ENCODE data around the gene UBL7. TPM values are rescaled to one million over a fixed set of nuclear protein-coding genes. Genes with fewer than 3 reads are reported as not detected.
A peak's percentile ranks its signal among the peaks of the same experiment; 100 is the strongest.

The UBL7 gene
- total RNA-seq, 1 donor from 2014 or later, result 62.6 TPM

- H3K4me1 Mint-ChIP-seq (ENCODE audit: low read depth, unreplicated experiment), result peaks cover 19% of the 10 kb centered on the region
- DNase-seq, result no peak
- TF ChIP-seq CTCF (IDR thresholded peaks at IDR 0.05; ENCODE audit: partially characterized antibody, unreplicated experiment), result no peak
- no peaks in the 10 kb centered on the region for H3K36me3 Mint-ChIP-seq (ENCODE audit: unreplicated experiment)
- H3K27me3 Mint-ChIP-seq (ENCODE audit: unreplicated experiment), result peaks cover 13% of the 10 kb centered on the region
- no peak overlapping the region for H3K27ac Mint-ChIP-seq (ENCODE audit: unreplicated experiment)
- H3K9me3 Mint-ChIP-seq (ENCODE audit: unreplicated experiment), result peaks cover 3% of the 10 kb centered on the region
- H3K4me3 Mint-ChIP-seq (ENCODE audit: unreplicated experiment), result peak overlapping the region; percentile 84
Observed at GRCh38 chr15:74432968-74433591, 27.9 kb downstream of the UBL7 start.

- DNase-seq, result no peak
- H3K36me3 Mint-ChIP-seq (ENCODE audit: unreplicated experiment), result no peaks in the 10 kb centered on the region
- H3K9me3 Mint-ChIP-seq (ENCODE audit: unreplicated experiment), result peaks cover 3% of the 10 kb centered on the region
- peak overlapping the region; percentile 55 for H3K27ac Mint-ChIP-seq (ENCODE audit: unreplicated experiment)
- TF ChIP-seq CTCF (IDR thresholded peaks at IDR 0.05; ENCODE audit: partially characterized antibody, unreplicated experiment), result no peak
- H3K4me1 Mint-ChIP-seq (ENCODE audit: low read depth, unreplicated experiment), result peaks cover 19% of the 10 kb centered on the region
- peak overlapping the region; percentile 84 for H3K4me3 Mint-ChIP-seq (ENCODE audit: unreplicated experiment)
- peaks cover 13% of the 10 kb centered on the region for H3K27me3 Mint-ChIP-seq (ENCODE audit: unreplicated experiment)
Observed at GRCh38 chr15:74432271-74432967, 28.5 kb downstream of the UBL7 start.

GRCh38 chr15:74431645-74432044, 29.3 kb downstream of the UBL7 start:
- peaks cover 3% of the 10 kb centered on the region for H3K9me3 Mint-ChIP-seq (ENCODE audit: unreplicated experiment)
- DNase-seq, result no peak
- peaks cover 19% of the 10 kb centered on the region for H3K4me1 Mint-ChIP-seq (ENCODE audit: low read depth, unreplicated experiment)
- no peaks in the 10 kb centered on the region for H3K36me3 Mint-ChIP-seq (ENCODE audit: unreplicated experiment)
- peaks cover 13% of the 10 kb centered on the region for H3K27me3 Mint-ChIP-seq (ENCODE audit: unreplicated experiment)
- peak overlapping the region; percentile 84 for H3K4me3 Mint-ChIP-seq (ENCODE audit: unreplicated experiment)
- H3K27ac Mint-ChIP-seq (ENCODE audit: unreplicated experiment), result no peak overlapping the region
- no peak for TF ChIP-seq CTCF (IDR thresholded peaks at IDR 0.05; ENCODE audit: partially characterized antibody, unreplicated experiment)

GRCh38 chr15:74431116-74431515, 29.8 kb downstream of the UBL7 start:
- Mint-ChIP-seq H3K4me1 (ENCODE audit: low read depth, unreplicated experiment) (peaks cover 19% of the 10 kb centered on the region), H3K27me3 (ENCODE audit: unreplicated experiment) (peaks cover 13% of the 10 kb centered on the region), H3K4me3 (ENCODE audit: unreplicated experiment) (peak overlapping the region; percentile 84), H3K9me3 (ENCODE audit: unreplicated experiment) (peaks cover 3% of the 10 kb centered on the region), H3K27ac (ENCODE audit: unreplicated experiment) (no peak overlapping the region), H3K36me3 (ENCODE audit: unreplicated experiment) (no peaks in the 10 kb centered on the region)
- no peak for DNase-seq
- TF ChIP-seq CTCF (IDR thresholded peaks at IDR 0.05; ENCODE audit: partially characterized antibody, unreplicated experiment), result no peak

- peaks cover 3% of the 10 kb centered on the region for H3K9me3 Mint-ChIP-seq (ENCODE audit: unreplicated experiment)
- H3K27ac Mint-ChIP-seq (ENCODE audit: unreplicated experiment), result no peak overlapping the region
- peaks cover 19% of the 10 kb centered on the region for H3K4me1 Mint-ChIP-seq (ENCODE audit: low read depth, unreplicated experiment)
- H3K27me3 Mint-ChIP-seq (ENCODE audit: unreplicated experiment), result peaks cover 11% of the 10 kb centered on the region
- no peak overlapping the region for H3K4me3 Mint-ChIP-seq (ENCODE audit: unreplicated experiment)
- no peak for TF ChIP-seq CTCF (IDR thresholded peaks at IDR 0.05; ENCODE audit: partially characterized antibody, unreplicated experiment)
- DNase-seq, result no peak
- H3K36me3 Mint-ChIP-seq (ENCODE audit: unreplicated experiment), result no peaks in the 10 kb centered on the region
Observed at GRCh38 chr15:74430510-74430951, 30.4 kb downstream of the UBL7 start.

All from glutamatergic neuron (in vitro differentiated cells).